Placental epithelial cell (primary cell): Measurements from ENCODE around the gene G3BP1. TPM values are rescaled to one million over a fixed set of nuclear protein-coding genes. Genes with fewer than 3 reads are reported as not detected.

Source experiments
- total RNA-seq: library from RNA; depleted of rRNA; stranded (reverse); fragments of >200 nt; gene quantifications from 2 replicates; pipeline ENCODE4 v1.2.3, GENCODE V29; 2012

The G3BP1 gene
- 59.3 and 147 TPM in 2 replicates for total RNA-seq

DNA sequence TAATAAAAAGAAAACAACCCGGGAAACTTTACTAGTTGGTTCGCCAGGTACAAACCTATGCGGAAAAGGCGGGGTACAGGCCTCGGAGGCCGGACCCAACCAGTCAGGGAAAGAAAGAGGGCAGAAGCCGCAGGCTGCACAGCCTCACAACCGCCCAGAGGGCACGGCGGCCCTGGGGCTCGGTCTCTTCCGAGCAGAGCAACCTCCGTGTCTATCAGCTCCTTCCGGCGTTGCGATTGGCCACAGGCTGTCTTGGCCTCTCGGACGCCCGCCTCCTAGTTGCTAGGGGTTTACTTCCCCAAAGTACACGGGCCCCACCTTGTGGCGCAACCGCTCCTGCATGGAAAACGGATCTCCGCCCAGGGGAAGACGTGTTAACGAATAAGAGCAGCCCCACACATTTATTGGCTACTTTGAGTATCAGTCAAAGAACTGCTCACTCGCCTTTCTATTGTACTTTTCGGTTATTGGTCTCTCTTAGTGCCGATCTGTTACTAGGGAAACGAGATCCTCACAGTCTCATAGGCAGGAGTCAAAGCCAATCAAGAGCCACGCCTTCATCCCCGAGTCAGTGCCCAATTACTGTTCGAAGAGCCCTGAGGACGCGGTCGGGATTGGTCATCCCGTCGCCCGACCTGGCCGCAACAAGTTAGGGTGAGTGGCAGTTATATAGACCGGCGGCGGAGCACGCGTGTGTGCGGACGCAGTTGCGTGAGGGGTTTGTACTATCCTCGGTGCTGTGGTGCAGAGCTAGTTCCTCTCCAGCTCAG is at the start of gene G3BP1:
TSS of gene G3BP1 (plus strand) at position 696 of the 770 bp plus-strand sequence. CDS start 14,667 bp downstream, outside the sequence.

DNA sequence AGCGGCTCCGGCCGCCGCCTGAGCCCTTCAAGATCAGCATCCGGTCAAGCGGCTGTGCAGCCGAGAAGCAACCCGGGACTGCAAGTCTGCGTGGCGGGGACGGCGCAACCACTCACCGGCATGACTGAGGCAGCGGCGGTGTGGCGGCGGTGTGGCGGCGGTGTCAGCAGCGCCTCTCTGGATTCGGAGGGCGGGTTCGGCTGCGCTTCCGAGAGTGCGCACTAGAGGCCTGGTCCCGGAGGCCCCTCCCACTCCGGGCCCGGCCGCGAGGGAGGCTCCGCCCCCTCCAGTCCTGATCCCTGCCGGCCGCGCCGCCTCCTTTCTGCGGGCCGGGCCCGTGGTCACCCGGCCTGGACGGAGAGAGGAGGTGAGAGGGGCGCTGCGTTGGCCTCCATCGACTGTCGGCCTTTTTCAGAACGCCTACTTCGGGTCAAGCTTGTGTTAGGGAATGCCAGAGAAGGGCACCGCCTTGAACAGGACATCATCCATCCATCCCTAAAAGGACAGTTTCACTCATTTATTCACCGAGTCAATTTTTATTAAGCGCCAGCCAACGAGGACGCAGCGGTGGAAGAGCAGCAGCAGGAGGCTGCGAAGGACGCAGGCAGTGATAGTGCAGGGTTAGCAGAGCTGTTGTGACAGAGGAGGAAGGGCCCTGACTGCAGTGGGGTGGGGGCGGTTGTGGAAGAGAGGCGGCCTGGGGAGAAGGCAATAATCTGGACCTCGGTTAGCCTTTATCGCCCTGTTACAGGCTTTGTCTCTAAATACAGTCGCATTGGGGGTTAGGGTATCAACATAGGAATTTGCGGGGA is 13.1 kb upstream of the G3BP1 start, which contains the start of gene ATOX1:
TSS of gene ATOX1 (minus strand) at position 202 of the 812 bp plus-strand sequence. CDS start at position 122, 80 bp downstream.

Other genes with a start within 250 kb of the G3BP1 start
- under 0.01 and 0.22 TPM in 2 replicates for gene FAT2, start 180.6 kb upstream of the G3BP1 start, total RNA-seq
- 2,067 and 3,526 TPM in 2 replicates for gene SPARC, start 85.0 kb upstream of the G3BP1 start, total RNA-seq
- gene ATOX1, start 13.3 kb upstream of the G3BP1 start, total RNA-seq = 70.3 and 107 TPM in 2 replicates
- gene GLRA1, start 152.9 kb downstream of the G3BP1 start, total RNA-seq = not detected in 2 replicates